CD4-positive, alpha-beta T cell treated with Interleukin-10 for 1 hour (primary cell): ENCODE results near the gene IL17REL.
"Not testable (repeated sequence)": the region's sequence is repeated elsewhere in the genome, so short reads cannot be mapped to it uniquely, and the experiment has no call there.

Experiments
- DNase-seq: peaks from one replicate; pipeline ENCODE4 v3.0.0-alpha.2; 2020

The IL17REL gene

GRCh38 chr22:49983148-49984042, 29.2 kb downstream of the IL17REL start:
- peak; percentile 64 for DNase-seq

GRCh38 chr22:49981799-49982198, 30.8 kb downstream of the IL17REL start:
- not testable (repeated sequence) for DNase-seq

DNA sequence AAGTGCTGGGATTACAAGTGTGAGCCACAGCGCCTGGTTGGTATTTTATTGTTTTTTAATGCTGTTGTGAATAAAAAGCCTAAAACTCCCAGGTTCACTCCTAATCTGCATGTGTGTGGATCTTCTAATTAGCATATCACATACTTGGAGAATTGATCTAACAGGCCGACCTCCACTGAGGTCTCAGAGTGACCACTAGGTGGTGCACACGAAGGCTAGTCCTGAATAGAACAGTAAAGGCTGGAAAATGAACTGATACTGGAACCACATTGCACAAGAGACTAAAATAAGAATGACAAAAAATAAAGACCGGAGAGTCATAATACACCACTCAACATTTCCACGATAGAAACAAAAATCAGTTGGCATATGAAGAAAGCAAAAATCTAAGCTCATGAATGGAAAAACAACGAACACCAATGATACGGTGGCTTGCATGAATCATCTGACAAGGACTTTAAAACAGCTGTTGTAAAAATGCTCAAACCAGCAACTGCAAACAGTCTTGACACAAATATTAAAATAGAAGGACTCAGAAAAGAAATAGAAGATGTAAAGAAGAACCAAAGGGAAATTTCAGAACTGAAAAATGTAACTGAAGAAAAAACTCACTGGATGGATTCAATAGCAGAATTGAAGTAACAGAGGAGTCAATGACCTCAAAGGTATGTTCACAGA, 32.8 kb downstream of the IL17REL start:
- peak; percentile 56 for DNase-seq

GRCh38 chr22:49977578-49977977, 35.0 kb downstream of the IL17REL start:
- DNase-seq: no peak

- DNase-seq: peak; percentile 77
These were observed 36.0 kb downstream of the IL17REL start for GRCh38 chr22:49976439-49977175.

GRCh38 chr22:49975543-49976389, 36.8 kb downstream of the IL17REL start:
- DNase-seq: peak; percentile 38

- peak; percentile 24 for DNase-seq
These were observed 39.3 kb downstream of the IL17REL start for GRCh38 chr22:49973018-49973961.

GRCh38 chr22:49972163-49973017, 40.2 kb downstream of the IL17REL start:
- DNase-seq: no peak

DNA sequence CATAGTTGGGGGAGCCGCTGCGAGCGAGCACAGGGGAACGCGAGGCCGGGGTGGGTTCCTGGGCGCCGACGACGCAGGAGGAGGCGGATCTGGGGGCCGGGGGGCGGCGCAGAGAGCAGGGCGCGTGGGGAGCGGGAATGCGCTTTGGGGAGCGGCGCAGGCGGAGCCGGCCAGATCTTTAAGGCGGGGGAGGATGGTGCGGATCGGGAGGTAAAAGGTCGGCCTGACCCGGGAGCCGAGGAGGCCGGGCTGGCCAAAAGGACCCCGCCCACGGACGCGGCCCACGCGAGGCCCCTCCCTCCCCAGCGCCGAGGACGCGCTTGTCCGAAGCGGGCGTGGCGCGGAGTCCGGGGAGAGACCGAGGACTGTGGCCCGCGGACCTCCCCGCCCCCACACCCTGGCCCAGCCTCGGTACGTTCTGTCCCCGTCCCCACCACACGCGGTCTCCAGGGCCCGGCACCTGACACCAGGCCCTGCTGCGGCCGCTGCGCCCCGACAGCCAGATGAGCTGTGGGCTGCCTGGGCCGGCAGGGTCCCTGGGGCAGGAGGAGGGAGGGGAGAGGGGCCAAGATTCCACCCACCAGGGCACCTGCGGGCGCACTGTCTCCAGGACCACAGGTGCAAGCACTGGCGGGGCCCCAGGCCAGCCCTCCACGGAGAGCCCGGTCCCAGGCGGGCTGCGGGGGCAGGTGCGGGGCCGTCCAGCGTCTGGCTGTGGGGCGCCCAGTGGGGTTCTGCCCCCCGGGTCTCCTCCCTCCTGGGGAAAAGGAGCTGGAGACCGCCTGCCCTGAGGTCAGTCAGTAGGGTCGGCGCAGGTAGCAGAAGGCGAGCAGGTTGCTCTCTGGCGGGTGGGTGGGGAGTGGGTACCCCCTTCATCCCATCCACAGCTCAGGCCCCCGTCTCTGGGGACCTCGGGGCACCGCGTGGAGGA, 41.1 kb downstream of the IL17REL start:
- DNase-seq: no peak

DNA sequence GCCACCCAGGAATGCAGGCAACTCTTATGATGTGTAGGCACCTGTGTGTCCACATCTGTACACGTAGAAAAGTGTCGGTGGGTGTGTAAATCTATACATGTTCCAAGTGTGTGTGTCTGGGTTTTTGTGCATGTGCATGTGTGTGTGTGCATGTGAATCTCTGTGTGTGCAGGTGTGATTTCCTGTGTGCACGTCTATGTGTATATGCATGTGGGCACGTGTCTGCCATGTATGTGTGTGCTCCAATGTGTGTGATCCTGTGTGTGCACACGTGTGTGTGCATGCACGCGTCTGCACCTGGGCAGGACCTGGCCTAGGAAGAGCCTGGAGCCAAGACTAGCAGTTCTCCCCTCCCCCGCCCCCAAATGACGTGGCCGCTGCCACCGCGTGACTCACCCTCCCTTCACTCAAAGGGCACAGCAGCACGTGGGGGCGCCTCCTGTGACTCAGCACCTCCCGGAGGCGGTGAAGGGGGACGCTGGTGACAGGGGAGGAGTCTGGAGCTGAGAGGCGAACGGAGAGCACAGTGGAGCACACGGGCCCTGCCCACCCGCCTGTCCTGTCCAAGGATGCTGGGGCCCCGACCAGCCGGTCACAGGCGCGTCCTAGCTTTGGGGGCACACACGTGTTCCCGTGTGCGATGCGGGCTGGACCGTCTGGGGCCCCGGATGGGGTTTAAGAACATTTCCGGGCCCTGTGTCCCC, 41.9 kb downstream of the IL17REL start:
- DNase-seq: peak; percentile 94

GRCh38 chr22:49969751-49970527, 42.6 kb downstream of the IL17REL start:
- no peak for DNase-seq

DNA sequence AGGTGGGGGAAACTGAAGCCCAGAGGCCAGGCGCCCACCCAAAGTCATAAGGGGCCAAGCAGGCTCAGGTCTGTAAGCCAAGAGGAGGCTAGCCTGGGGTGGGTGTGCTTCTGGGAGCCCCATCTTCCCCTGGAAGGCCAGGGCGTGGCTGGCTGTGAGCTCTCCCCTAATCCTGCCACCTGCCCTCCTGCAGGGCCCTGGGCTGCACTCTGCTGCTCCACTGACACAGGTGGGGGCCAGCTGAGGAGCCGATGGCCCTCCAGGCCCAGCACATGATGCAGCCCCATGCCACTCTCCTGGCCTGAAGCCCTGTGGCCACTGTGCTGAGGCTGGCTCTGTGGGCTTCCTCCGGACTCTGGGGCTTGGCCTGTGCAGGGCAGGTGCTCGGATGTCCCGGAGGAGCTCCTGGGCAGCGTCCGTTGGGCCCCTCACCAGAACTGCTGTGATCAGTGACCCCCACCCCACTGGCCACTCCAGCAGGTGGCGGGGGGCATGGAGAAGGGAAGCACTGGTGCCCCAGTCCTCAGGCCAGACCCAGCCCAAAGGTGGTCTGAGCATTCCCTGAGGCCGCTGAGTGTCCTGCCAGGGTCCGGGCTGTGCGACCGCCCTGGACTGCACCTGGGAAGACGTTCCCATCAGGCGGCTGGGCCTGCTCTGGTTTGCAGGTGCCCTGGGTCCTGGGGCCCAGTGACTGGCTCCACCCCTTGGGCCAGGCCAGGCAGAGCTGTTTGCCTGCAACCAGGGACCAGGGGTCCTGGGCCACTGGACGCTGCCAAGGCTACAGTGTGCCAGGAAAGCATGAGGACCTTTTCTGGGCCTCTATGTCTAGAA, 43.5 kb downstream of the IL17REL start:
- peak; percentile 19 for DNase-seq

DNA sequence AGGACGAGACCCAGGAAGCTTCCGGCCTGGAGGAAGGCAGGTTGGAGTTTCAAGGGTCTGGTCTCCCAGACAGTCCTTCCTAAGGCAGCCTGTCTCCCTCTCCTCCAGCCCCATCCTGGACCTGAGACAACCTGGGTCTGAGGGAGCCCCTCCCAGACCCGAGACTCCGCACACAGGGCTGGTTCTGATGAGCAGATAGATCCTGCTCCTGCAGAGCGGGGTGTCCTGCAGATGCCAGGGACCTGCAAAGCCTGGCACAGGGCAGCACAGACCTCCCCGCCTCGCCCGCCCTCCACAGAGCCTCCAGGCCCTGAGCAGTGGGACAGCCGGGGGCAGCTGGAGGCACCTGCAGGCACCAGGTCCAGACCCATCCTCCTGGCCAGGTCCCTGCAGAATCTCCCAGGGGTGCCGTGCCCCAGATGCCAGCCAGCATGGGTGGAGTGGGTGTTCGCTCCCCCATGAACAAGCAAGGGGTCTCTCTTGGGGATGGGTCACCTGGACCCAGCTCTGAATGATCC, 44.2 kb downstream of the IL17REL start:
- DNase-seq: no peak

- DNase-seq: peak; percentile 27
These were observed 44.8 kb downstream of the IL17REL start for GRCh38 chr22:49967706-49968208.

- DNase-seq: peak; percentile 45
These were observed 45.5 kb downstream of the IL17REL start for GRCh38 chr22:49966774-49967705.
